CD4-positive, alpha-beta T cell treated with Interleukin-4 for 1 hour (primary cell): ENCODE measurements around the gene PRSS22.

Experiments
- DNase-seq, 2 donors: peaks; one replicate each; pipeline ENCODE4 v3.0.0-alpha.2; 2020 to 2022

Gene PRSS22

DNA sequence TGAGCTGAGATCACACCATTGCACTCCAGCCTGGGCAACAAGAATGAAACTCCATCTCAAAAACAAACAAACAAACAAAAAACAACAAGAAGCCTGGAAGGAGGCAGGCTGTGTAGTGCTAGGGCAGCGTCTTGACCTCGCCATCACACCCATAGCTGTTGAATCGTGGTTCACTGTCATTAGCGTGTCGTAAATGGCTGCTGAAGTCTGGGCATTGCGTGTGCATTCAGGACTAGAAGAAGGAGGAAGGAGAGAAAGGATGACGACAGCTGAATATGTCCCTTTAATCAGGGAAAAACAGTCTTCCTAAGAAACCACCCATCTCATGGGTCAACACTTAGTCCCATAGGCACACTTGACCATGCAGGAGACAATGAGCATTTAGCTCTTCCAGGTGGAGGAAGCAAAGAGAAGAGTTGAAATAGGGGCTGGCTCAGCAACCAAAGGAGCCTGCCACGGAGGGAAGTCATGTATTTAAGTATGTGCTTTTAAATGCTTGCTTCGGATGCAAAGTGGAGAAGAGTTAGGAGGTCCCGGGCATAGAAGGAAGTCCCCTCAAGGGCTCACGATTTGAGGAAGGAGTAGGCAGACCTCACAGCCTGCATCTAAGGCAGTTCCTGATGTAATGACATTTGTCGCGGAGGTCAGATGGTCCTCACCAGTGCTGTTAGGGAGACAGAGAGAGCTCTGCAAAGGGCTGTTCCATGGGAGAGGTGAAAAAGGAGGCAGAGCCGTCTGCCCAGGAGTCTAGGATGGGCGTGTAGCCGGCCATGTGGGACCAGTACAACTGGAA, 8.8 kb downstream of the PRSS22 start:
- no peak for DNase-seq

DNA sequence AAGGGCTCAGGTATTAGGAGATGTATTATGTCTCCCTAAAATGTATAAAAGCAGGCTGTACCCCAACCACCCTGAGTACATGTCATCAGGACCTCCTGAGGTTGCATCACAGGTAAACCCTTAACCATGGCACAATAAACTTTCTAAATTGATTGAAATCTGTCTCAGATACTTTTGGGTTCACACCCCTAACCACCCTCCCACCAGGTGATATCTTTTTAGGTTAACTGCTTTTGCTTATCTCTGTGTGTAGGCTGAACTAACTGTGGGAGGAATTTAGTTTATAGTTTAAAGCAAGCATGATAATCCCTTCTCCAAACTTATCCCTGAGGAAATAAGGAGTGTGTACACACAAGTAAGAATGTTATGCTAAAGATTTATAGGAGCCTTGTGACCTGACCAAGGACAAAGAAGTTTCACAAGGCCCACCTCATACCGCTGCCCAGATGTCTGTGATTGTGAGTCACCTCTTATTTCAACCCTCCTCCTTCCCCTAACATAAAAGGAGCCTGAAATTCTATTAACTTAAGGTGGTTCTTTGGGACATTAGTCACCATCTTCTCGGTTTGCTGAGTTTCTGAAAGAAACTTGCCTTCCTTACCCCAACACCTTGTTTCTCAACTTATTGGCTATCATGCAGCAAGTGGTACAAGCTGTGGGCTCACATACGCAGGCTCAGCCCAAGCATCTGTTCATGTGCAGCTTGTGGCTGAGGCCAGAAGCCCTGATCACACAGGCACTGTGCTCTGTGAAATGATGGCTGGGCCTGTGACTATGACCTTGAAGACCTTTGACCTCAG, 11.3 kb downstream of the PRSS22 start:
- no peak for DNase-seq

DNA sequence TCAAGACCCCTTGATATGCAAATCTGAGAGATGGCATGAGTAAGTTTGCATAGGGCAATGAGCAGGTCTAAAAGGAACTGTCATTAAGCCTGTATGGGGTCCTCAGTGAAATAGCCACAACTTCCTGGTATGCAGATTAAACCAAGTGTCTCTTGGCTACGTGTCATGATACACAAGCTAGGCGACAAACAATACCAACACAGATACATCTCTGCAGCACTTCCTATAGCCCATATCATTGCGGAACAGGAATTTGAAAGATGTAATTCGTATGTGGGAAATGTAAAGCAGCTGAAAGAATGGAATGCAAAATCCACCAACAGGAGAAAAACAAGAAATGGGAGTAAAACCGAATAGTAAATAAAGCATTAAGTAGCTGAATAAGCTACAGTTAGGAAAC, 12.9 kb downstream of the PRSS22 start:
- DNase-seq: no peak

DNA sequence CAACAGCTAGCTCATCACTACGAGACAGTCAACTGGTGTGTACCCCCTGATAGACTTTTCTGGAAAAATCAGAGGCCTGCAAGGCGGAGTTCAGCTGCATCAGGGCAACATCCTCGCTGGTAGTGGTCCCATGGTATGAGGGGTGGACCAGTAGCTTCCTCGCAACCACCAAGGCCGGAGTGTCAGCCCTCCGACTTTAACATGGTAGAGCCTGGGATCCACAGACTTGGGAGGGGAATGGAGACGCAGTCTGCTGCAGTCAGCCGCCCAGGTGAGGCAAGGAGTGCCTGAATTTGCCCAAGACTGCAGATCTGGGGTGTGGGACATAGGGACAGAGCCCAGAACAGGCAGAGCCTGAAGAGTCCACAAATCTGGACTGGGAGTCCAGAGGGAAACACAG, 14.4 kb downstream of the PRSS22 start:
- DNase-seq: no peak

DNA sequence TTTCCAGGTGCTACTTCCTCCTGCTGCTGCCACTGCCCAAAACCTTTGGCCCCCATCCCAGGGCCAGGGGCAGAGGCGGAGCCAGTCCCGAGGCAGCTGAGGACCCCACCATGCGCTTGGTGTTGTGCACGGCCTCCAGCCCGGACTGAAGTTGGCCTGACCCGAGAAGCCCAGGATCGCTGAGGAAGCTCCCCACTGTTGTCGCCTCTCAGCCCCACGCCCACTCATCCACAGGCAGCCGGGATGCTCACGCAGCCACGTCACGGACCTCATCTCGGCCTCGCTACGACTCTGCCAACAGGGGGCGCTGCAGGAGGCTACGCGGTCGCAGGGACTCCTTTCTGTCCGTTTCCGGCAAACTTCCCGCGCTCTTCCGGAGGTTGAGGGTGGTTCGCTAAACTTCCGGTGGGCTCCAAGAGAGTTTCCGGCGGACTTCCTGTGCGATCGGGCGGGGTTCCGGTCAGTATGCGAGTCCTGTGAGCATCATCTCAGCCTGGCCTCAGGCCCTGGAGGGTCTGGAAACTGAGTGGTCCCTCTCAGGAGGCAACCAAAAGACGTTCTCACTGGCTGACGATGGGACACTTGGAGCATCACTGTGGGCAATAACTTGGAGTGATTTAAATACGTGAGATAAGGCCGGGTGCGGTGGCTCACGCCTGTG, 15.5 kb downstream of the PRSS22 start:
- peak; percentile 77 to 79 for DNase-seq

DNA sequence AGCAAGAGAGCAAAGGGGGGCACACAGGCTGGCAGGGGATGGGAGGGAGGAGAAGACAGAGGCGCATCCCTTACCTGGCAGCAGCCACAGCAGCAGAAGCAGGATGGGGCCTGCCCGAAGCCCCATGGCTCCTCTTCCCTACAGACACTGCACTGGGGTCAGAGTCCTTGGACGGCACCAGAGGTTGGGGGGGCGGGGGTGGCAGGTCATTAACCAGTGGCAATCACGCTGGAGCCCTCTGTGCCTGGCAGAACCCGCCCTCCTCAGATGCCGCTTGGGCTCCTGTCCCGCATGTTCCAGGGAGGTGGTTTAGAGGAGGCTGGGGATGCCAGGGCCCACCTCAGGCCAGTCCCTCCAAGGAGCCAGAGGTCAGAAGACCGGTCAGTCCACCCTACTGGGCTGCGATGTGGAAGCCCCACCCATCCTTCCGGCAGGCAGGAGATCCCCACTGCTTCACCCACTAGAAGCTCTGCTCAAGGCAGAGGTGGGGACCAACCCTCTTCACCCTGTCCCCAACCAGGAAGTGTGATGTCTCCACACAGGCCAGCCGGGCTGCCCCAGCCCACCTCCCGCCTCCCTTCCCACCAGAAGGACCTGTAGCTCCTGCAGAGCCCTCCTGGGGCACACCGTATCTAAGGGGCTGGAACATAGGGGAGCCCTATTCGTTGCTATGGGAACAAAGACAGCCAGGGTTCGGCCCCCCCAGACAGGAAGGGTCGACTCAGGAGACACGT, 16.2 kb downstream of the PRSS22 start:
- peak in 1 of 2 donors; percentile 19 for DNase-seq

DNA sequence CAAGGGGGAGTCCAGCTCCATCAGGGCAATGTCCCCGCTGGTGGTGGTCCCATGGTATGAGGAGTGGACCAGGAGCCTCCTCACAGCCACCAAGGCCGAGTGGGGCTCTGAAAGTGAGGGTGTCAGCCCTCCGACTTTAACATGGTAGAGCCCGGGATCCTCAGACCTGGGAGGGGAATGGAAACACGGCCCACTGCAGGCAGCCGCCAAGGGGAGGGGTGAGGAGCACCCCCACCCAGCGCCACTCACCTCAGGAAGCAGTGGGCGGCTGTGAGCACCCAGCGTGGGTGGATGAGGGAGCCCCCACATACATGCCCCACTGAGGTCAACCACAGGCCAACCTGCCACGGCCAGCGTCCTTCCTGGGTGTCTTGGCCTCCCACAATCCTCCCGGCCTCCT, 17.1 kb downstream of the PRSS22 start:
- DNase-seq: no peak

DNA sequence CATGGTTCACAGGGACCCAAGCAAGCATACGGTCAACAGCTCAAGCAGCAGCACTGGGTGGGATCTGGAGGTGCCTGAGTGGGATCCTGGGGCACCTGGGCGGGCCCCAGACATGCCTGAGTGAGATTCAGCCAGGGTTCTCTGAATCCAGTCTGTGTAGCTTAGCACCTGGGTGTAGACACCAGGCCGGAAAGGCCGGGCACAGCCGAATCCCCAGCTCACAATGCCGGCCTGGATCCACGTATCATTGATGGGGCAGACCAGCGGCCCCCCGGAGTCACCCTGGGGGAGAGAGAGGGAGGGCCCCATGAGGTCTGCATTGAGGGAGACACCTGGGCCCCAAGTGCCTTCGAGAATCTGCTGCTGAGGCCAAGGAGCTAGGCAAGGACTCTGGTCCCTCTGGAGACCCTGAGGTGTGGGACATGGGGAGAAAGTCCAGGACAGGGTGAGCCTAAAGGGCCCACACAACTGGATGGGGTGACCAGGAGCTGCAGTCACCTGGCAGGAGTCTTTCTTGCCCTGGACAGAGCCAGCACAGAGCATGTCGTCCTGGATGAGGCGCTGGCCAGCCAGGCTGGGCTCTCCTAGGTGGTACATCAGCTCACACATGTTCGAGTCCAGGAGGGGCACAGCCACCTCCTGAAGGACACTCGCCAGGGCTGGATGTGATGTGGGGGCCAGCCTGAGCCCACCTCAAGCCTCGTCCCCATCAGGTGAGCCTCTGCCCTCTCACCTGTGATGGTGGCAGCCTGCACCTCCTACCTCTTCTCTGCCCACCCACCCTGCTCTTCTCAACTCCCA, 18.1 kb downstream of the PRSS22 start:
- no peak for DNase-seq

DNA sequence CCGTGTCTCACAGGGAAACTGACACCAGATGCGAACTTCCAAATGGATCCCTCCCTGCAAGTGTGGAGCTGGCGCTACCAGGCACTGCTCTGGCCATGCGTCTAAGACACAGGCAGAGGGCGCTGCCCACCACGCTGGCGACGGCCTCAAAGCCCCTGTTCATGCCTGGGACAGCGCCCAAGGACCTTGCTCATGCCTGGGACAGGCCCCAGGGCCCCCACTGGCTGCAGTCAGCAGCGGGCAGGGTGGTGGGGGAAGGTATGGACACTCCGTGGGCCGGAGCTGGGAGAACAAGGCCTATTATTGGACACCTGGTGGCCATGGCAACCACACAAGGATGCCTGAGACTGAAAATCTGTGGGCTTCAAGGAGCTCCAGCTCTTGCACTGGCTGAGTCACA, 19.0 kb downstream of the PRSS22 start:
- DNase-seq: peak; percentile 60 to 61

DNA sequence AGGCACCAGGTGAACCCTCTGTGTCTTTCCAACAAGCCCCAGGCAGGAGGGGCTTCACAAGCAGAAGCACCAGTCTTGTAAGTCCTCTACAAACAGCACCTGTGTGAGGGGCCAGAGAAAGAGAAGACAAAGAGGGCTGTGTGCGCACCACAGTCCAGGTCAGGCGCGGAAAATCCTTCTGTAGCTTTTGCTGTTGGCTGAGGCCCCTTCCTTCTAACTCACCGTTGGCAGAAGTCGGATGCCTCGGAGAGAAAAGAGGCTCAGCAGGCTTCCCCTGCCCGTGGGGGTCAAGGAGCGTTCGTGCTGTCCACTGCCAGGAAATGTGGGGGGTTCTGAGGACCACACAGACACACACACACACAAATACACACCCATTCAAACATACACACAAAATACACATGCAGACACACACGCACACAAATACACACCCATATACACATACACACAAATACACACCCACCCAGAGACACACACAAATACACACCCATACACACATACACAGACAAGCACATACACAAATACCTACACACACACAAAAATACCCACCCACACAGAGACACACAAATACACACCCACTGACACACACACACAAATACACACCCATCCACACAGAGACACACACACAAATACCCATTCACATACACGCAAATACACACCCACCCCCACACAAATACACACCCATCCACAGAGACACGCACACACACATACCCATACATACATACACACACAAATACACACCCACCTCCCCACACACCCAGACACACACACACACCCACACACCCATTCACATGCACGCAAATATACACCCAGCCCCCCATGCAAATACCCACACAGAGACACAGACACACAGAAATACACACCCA, 21.1 kb downstream of the PRSS22 start:
- no peak for DNase-seq

DNA sequence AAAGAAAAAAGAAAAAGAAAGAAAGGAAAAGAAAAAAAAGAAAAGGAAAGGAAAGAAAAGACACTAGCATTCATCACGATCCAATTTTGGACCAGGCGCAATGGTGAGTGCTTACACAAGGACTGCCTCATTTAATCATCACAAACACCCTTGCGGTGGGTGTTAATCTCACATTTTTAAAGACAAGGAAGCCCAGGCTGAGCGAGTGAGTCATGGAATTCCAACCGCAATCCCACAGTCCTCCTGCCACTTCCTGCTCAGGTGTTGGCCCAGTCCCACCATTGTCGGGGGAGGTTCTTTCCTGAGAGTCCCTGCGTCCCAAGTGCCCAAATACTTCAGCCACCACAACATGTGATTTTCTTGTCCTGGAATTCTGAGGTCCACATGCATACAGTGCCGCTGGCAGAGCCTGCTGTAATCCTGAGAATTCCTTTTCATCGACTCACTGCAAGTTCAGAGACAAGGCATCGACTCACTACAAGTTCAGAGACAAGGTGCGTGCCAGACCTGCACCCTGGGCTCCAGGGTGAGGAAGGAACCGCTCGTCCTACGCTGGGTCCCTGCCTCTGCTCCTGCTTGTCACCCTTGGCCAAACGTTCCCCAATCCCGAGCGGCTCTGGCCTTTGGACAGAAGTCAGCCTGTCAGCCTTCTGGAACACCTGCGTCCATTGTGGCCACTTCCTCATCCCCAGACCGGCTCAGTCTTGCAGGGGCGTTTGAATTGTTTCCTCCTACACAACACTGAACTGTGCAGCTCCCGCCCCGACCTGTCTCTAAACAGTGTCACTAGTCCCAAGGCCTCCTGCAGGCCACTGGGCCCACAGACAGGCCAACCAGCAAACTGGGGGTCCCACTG, 22.1 kb downstream of the PRSS22 start:
- no peak for DNase-seq

DNA sequence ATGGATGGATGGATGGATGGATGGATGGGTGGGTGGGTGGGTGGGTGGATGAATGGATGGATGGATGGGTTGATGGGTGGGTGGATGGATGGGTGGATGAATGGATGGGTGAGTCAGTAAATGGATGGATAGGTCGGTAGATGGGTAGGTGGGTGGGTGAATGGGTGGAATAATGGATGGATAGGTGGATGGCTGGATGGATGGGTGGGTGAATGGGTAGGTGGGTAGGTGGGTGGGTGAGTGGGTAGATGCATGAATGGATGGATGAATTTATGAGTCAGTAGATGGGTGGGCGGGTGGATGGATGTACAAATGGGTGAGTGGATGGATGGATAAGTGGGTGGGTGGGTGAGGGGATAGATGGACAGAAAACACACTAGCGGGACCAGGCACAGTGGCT, 23.0 kb downstream of the PRSS22 start:
- no peak for DNase-seq

DNA sequence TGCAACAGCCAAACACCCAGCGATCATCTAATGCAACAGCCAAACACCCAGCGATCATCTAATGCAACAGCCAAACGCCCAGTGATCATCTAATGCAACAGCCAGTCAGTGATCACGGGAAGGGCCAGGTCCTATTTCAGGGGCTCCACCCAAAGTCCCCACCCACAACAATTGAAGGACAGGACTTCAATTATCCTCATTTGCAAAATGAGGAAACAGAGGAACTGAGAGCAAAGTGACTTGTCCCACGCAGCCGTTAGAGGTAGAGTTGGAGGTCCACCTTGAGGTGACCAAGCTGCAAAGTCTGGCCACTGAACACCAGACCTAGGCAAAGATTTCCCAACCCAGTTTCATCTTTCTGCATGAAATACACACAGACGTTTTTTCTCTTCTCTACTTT, 24.2 kb downstream of the PRSS22 start:
- DNase-seq: no peak

DNA sequence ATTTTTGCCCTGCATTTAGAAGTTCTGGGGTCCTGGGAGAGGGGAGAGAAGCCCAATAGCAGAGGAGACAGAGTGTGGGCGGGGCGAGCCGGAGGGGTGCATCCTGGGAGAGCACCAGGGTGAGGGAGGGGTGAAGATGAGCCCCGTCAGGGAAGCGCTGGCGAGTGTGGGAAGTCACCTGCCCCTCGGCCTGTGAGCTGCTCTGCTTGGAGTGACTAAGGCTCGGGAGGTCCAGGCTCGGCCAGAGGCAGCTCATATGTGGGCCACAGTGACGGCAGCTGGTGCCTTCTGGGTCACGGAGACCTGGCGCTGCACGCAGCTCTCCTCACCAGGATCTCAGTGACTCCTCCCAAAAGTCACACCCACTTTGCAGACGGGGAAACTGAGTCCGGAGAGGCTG, 26.8 kb downstream of the PRSS22 start:
- DNase-seq: no peak

DNA sequence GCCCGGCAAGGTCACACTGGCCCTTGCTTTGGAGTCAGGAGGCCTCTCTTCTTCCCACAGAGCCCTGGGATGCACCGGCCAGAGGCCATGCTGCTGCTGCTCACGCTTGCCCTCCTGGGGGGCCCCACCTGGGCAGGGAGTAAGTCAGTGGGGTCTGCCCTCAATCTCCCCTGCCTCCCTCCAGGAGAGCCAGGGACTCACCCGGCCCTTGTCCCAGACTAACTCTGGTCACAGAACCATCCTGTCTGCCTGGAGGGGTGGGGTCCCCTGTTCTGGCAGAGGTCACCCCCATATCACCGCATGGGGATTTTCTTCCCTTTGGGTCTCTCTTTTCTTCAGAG, 27.6 kb downstream of the PRSS22 start:
- no peak for DNase-seq

DNA sequence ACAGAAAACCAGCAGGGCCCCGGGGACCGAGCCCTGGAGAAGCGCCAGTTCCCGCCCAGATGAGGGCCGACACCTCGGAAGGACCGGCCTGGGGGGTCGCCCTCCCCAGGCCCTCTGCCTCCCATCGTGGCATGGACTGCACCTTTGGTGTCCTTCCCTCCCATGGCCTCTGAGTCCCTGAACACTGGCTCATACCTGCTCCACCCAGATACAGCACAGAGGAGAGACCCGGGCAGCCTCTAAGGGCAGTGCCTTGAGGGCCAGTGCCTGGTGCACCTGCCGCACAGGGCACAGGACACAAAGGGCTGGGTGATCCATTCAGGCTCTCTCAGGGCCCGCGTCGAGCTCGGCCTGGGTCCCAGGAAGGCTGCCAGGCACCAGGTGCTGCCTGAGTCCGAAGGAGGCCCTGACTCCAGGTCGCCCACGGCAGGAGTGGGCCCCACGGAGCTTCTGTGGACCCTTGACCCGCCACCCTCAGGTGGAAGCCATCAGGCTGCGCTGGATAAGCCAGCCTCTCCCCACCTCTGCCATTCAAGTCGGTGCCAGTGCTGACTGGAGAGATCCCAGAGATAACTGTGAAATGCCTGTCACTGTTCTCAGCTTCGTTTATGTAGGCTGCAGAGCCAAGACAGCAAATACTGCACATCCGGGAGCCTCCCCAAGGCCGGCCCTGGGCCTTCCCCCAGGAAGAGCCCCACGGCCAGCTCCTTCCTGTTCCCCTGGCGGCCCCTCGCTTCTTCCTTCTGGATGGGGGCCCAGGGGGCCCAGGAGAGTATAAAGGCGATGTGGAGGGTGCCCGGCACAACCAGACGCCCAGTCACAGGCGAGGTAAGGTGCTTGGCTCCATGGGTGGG, 28.2 kb downstream of the PRSS22 start, which contains the start of gene ZG16B:
TSS of gene ZG16B (plus strand) at position 803 of the 854 bp plus-strand sequence. CDS start 139 bp downstream, outside the sequence.
- no peak for DNase-seq

DNA sequence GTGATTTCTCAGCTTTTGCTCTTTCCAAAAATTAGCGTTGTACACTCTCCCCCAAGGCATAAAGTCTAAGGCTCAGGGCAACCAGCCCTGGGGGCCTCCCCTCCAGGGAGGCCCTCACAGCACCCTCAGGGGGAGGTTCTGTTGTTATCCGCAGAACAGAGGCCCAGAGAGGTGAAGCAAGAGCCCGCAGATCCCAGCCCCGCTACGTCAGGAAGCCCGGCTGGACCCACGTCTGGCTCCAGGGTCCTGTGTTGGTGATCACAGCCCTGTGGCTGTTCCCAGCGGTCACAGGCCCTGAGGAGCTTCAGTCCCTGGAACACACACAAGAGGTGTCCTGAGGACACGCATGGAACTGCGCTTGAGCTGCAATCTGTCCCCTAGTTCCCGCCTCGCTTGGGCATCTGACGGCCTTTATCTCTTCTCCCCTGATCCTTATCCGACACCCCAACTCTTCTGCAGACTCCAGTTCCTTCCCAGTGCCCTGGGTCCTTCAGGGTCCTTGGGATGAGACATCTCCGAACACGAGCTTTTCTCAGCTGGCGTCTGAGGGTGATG, 29.0 kb downstream of the PRSS22 start:
- no peak for DNase-seq

DNA sequence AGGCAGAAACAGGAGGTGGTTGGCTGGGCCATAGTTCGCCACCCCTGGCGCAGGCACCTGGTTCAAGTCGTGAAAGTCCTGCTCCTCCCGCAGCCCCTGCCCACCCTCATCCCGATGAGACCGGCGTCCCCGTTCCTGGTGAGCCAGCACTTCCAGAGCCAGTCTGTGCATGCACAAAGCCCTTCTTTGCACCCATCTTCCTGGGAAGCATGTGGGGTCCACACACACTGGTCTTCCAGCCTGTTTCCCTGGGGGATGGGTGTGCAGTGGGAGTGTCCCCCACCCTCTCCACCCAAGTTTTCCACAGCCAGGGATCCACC, 29.5 kb downstream of the PRSS22 start:
- no peak for DNase-seq
